GM12878 (cell line): ENCODE results near the gene OR7A5. TPM values are rescaled to one million over a fixed set of nuclear protein-coding genes. Genes with fewer than 3 reads are reported as not detected.

Experiments
- BCL11A ChIP-seq: IDR thresholded peaks from 2 replicates; pipeline ENCODE4 v1.6.1; 2011; ENCODE audit warnings: low read depth, low read length
- CBX3 ChIP-seq: fragments of 200-600 bp; sonication (generic); IDR thresholded peaks from 2 replicates; pipeline ENCODE4 v1.6.1; 2016; ENCODE audit warnings: low read depth, borderline replicate concordance
- E2F8 ChIP-seq: fragments of 450-650 bp; IDR thresholded peaks from 2 replicates; pipeline ENCODE4 v1.6.1; 2018; ENCODE audit warnings: mild to moderate bottlenecking, low read depth, moderate library complexity; ENCODE audit not compliant: partially characterized antibody
- EP300 ChIP-seq, 2 experiments: fragments of 150-350 bp in 1 of 2; IDR thresholded peaks; 2 replicates each; pipeline ENCODE4 v1.6.1; 2011 to 2012; ENCODE audit warnings: low read depth in 2 of 2, low read length in 2 of 2, borderline replicate concordance in 1 of 2, improper control_type of control experiment in 1 of 2, inconsistent platforms in 1 of 2; ENCODE audit not compliant: control insufficient read depth in 1 of 2
- LARP7 ChIP-seq: fragments of 450-650 bp; IDR thresholded peaks from 2 replicates; pipeline ENCODE4 v1.6.1; 2017; ENCODE audit warnings: mild to moderate bottlenecking
- NBN ChIP-seq: fragments of 450-650 bp; IDR thresholded peaks from 2 replicates; pipeline ENCODE4 v1.6.1; 2016
- NR2C2 ChIP-seq: IDR thresholded peaks from 2 replicates; pipeline ENCODE4 v1.6.1; 2011; ENCODE audit warnings: borderline replicate concordance, low read depth; ENCODE audit not compliant: control insufficient read depth, insufficient read length
- RFX5 ChIP-seq: IDR thresholded peaks from 2 replicates; pipeline ENCODE4 v1.6.1; 2011; ENCODE audit warnings: low read depth, low read length, improper control_type of control experiment
- SUPT20H ChIP-seq: IDR thresholded peaks from 2 replicates; pipeline ENCODE4 v1.6.1; 2011; ENCODE audit warnings: low read depth, mild to moderate bottlenecking, low read length, moderate library complexity, borderline replicate concordance; ENCODE audit not compliant: control insufficient read depth
- YBX1 ChIP-seq: fragments of 450-650 bp; IDR thresholded peaks from 2 replicates; pipeline ENCODE4 v1.6.1; 2016; ENCODE audit warnings: antibody characterized with exemption
- ZSCAN29 ChIP-seq: fragments of 450-650 bp; IDR thresholded peaks from 2 replicates; pipeline ENCODE4 v1.6.1; 2017; ENCODE audit warnings: mild to moderate bottlenecking, moderate library complexity
- ZZZ3 ChIP-seq: IDR thresholded peaks from 2 replicates; pipeline ENCODE4 v1.6.1; 2011; ENCODE audit warnings: low read depth; ENCODE audit not compliant: control insufficient read depth, insufficient read length
- polyA plus RNA-seq, 11 experiments: library from polyadenylated mRNA; depleted of rRNA in 4 of 11; unstranded in 6 of 11; stranded (reverse) in 5 of 11; fragments of >200 nt; fragmentation: Nextera tagmentation in 4 of 11; fragmentation: Illumina TruSeq in 1 of 11; extraction: Ambion mirVana in 4 of 11; extraction: Trizol in 1 of 11; gene quantifications; 1 replicate in 1 of 11; 2 replicates in 10 of 11; pipeline versions ENCODE4 v1.2.1 to v1.2.3, GENCODE V29; 2011 to 2016; ENCODE audit warnings: inconsistent platforms in 2 of 11, missing spikeins in 2 of 11, low read depth in 1 of 11
- total RNA-seq, 4 experiments: library from RNA; depleted of rRNA in 3 of 4; stranded (reverse); fragments of >200 nt in 3 of 4; fragmentation: Illumina TruSeq in 1 of 4; extraction: Trizol in 1 of 4; gene quantifications; 2 replicates each; pipeline versions ENCODE4 v1.2.1 to v1.2.3, GENCODE V29; 2013 to 2021
- TF ChIP-seq, protein P1 (sequence below): IDR thresholded peaks from 2 replicates; pipeline ENCODE4 v1.6.1; 2012; ENCODE audit warnings: improper control_type of control experiment, low read depth, low read length; ENCODE audit not compliant: insufficient replicate concordance
- TF ChIP-seq, protein P2 (sequence below): fragments of 450-650 bp; IDR thresholded peaks from 2 replicates; pipeline ENCODE4 v1.6.1; 2017; ENCODE audit warnings: antibody characterized with exemption, mild to moderate bottlenecking, moderate library complexity

The OR7A5 gene
- total and polyA plus RNA-seq, 10 of the 15 experiments (the other 5 are each of a cell fraction or from before 2014, with no cell fraction given): not detected

DNA sequence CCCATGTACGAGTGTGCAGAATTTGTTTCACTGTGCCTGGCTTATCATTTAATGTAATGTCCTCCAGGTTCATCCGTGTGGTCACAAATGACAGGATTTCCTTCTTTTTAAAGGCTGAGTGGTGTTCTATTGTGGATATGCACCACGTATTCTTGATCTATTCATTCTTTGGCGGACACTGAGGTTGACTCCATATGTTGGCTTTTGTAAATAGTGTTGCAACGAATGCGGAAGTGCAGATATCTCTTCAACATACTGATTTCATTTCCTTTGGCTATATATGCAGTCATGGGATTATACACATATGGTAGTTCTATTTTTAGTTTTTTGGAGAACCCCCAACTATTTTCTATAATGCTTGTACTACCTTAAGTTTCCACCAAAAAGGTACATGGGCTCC is 13.0 kb downstream of the OR7A5 start (continued):
- TF ChIP-seq, protein P1, sequence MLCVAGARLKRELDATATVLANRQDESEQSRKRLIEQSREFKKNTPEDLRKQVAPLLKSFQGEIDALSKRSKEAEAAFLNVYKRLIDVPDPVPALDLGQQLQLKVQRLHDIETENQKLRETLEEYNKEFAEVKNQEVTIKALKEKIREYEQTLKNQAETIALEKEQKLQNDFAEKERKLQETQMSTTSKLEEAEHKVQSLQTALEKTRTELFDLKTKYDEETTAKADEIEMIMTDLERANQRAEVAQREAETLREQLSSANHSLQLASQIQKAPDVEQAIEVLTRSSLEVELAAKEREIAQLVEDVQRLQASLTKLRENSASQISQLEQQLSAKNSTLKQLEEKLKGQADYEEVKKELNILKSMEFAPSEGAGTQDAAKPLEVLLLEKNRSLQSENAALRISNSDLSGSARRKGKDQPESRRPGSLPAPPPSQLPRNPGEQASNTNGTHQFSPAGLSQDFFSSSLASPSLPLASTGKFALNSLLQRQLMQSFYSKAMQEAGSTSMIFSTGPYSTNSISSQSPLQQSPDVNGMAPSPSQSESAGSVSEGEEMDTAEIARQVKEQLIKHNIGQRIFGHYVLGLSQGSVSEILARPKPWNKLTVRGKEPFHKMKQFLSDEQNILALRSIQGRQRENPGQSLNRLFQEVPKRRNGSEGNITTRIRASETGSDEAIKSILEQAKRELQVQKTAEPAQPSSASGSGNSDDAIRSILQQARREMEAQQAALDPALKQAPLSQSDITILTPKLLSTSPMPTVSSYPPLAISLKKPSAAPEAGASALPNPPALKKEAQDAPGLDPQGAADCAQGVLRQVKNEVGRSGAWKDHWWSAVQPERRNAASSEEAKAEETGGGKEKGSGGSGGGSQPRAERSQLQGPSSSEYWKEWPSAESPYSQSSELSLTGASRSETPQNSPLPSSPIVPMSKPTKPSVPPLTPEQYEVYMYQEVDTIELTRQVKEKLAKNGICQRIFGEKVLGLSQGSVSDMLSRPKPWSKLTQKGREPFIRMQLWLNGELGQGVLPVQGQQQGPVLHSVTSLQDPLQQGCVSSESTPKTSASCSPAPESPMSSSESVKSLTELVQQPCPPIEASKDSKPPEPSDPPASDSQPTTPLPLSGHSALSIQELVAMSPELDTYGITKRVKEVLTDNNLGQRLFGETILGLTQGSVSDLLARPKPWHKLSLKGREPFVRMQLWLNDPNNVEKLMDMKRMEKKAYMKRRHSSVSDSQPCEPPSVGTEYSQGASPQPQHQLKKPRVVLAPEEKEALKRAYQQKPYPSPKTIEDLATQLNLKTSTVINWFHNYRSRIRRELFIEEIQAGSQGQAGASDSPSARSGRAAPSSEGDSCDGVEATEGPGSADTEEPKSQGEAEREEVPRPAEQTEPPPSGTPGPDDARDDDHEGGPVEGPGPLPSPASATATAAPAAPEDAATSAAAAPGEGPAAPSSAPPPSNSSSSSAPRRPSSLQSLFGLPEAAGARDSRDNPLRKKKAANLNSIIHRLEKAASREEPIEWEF: no peak
- TF ChIP-seq CBX3: no peak
- TF ChIP-seq E2F8: no peak
- no peak for TF ChIP-seq BCL11A
- TF ChIP-seq NR2C2: no peak
- TF ChIP-seq SUPT20H: no peak
- no peak for TF ChIP-seq NBN
- TF ChIP-seq EP300 (IDR thresholded peaks at IDR 0.05; ENCODE audit: borderline replicate concordance in 1 of 2, control insufficient read depth in 1 of 2, low read depth in 2 of 2, low read length in 2 of 2): no peak
- no peak for TF ChIP-seq RFX5
- no peak for TF ChIP-seq LARP7
- TF ChIP-seq ZSCAN29: no peak
- no peak for TF ChIP-seq YBX1
- no peak for TF ChIP-seq ZZZ3
- TF ChIP-seq, protein P2, sequence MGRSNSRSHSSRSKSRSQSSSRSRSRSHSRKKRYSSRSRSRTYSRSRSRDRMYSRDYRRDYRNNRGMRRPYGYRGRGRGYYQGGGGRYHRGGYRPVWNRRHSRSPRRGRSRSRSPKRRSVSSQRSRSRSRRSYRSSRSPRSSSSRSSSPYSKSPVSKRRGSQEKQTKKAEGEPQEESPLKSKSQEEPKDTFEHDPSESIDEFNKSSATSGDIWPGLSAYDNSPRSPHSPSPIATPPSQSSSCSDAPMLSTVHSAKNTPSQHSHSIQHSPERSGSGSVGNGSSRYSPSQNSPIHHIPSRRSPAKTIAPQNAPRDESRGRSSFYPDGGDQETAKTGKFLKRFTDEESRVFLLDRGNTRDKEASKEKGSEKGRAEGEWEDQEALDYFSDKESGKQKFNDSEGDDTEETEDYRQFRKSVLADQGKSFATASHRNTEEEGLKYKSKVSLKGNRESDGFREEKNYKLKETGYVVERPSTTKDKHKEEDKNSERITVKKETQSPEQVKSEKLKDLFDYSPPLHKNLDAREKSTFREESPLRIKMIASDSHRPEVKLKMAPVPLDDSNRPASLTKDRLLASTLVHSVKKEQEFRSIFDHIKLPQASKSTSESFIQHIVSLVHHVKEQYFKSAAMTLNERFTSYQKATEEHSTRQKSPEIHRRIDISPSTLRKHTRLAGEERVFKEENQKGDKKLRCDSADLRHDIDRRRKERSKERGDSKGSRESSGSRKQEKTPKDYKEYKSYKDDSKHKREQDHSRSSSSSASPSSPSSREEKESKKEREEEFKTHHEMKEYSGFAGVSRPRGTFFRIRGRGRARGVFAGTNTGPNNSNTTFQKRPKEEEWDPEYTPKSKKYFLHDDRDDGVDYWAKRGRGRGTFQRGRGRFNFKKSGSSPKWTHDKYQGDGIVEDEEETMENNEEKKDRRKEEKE: no peak
- TF ChIP-seq, all 136 proteins: peak for 0
